ENCODE measurements around the gene BRWD1. TPM values are rescaled to one million over a fixed set of nuclear protein-coding genes. Genes with fewer than 3 reads are reported as not detected.

The BRWD1 gene
- total and polyA plus RNA-seq, 2 of the 13 experiments (the other 11 are each of a cell fraction or from before 2014, with no cell fraction given), result 13.9 to 28.0 TPM

GRCh38 chr21:39193380-39193779 is 120.1 kb downstream of the BRWD1 start:
- no TSS peak for BruUV-seq (replicated peaks)

More at GRCh38 chr21:39193380-39193779, 120.1 kb downstream of the BRWD1 start:
- H3K36me3 ChIP-seq (replicated peaks in 1 of 2; ENCODE audit: control insufficient read depth in 1 of 2, insufficient read depth in 2 of 2, low read length in 2 of 2), result peaks cover 5 to 28% of the 10 kb centered on the region in 2 experiments
- intact Hi-C loops (cut with micrococcal nuclease; ENCODE audit: unreplicated experiment), result no loop called here
- no peaks in the 10 kb centered on the region for H3K9me3 ChIP-seq (ENCODE audit: low read length)
- POLR2A ChIA-PET, result no interaction called here
- no peaks in the 10 kb centered on the region for H3K79me2 ChIP-seq (ENCODE audit: insufficient read depth, low read length)
- ATAC-seq (no peak), DNase-seq (ENCODE audit: low spot score) (no peak), FAIRE-seq (no peak)
- H3K27me3 ChIP-seq (ENCODE audit: control insufficient read depth in 1 of 2, insufficient read depth in 2 of 2, low read length in 2 of 2), result no peaks in the 10 kb centered on the region
- in situ Hi-C loops (cut with HindIII; ENCODE audit: extremely low pct_ligation_motif_present, low pct_unique_long_range_greater_than_20kb), result no loop called here
- CTCF ChIA-PET (ENCODE audit: low intra/inter-chr PET ratio, low total read pairs), result no interaction called here
- no peak overlapping the region for H3K4me2 ChIP-seq (ENCODE audit: low read depth, low read length)
- no peak overlapping the region for H3K27ac ChIP-seq (ENCODE audit: extremely low read length, insufficient read depth, low read length)
- H3K4me3 ChIP-seq (replicated peaks in 1 of 3; ENCODE audit: insufficient read depth in 1 of 3, low read depth in 2 of 3, low read length in 3 of 3), result no peak overlapping the region
- no peaks in the 10 kb centered on the region for H4K20me1 ChIP-seq (ENCODE audit: insufficient read depth, low read length)
- no peak overlapping the region for H2AFZ ChIP-seq (ENCODE audit: low read length)
- H3K9ac ChIP-seq (ENCODE audit: insufficient read depth, low read depth, low read length), result no peak overlapping the region
- WGBS (ENCODE audit: low lambda C conversion rate), result 90% methylated on average over 1 of the region's 1 CpG
- no peaks in the 10 kb centered on the region for H3K4me1 ChIP-seq (ENCODE audit: insufficient read depth, low read length)
- no peak for TF ChIP-seq SRSF4 (IDR thresholded peaks at IDR 0.05; ENCODE audit: low read depth, low read length, poor library complexity, severe bottlenecking)
- no peak for TF ChIP-seq DRAP1 (CRISPR knock-in tag; IDR thresholded peaks at IDR 0.05)
- no peak for TF ChIP-seq NFKB2 (CRISPR knock-in tag; IDR thresholded peaks at IDR 0.05; ENCODE audit: borderline replicate concordance)
- TF ChIP-seq IKZF5 (CRISPR knock-in tag; IDR thresholded peaks at IDR 0.05), result no peak
- no peak for TF ChIP-seq HNF4A (CRISPR knock-in tag; IDR thresholded peaks at IDR 0.05)
- TF ChIP-seq TBP (CRISPR knock-in tag; IDR thresholded peaks at IDR 0.05), result no peak
- TF ChIP-seq HOMEZ (CRISPR knock-in tag; IDR thresholded peaks at IDR 0.05; ENCODE audit: low read depth), result no peak
- TF ChIP-seq ZNF292 (CRISPR knock-in tag; IDR thresholded peaks at IDR 0.05; ENCODE audit: borderline replicate concordance, low read depth), result no peak
- TF ChIP-seq ZNF773 (CRISPR knock-in tag; IDR thresholded peaks at IDR 0.05; ENCODE audit: borderline replicate concordance), result no peak
- TF ChIP-seq ZNF337 (CRISPR knock-in tag; IDR thresholded peaks at IDR 0.05; ENCODE audit: borderline replicate concordance, low read depth), result no peak
- no peak for TF ChIP-seq HOXD1 (CRISPR knock-in tag; IDR thresholded peaks at IDR 0.05)
- no peak for TF ChIP-seq MIER2 (CRISPR knock-in tag; IDR thresholded peaks at IDR 0.05)
- no peak for TF ChIP-seq CBX1 (IDR thresholded peaks at IDR 0.05; ENCODE audit: low read depth)
- no peak for TF ChIP-seq ZNF703 (CRISPR knock-in tag; IDR thresholded peaks at IDR 0.05; ENCODE audit: borderline replicate concordance)
